Vagina (tissue), 2 donors: Measurements from ENCODE around the gene CLEC16A. TPM values are rescaled to one million over a fixed set of nuclear protein-coding genes. Genes with fewer than 3 reads are reported as not detected.
A peak's percentile ranks its signal among the peaks of the same experiment; 100 is the strongest.

ENCODE experiments used
- DNase-seq, 2 donors: peaks; one replicate each; pipeline ENCODE4 v3.0.0-alpha.2; 2017; ENCODE audit errors: extremely low spot score in 2 of 2
- H3K27ac ChIP-seq: fragments of 200-600 bp; sonication (generic); one replicate; pipeline ENCODE4 v1.5.1; 2019
- H3K27me3 ChIP-seq: fragments of 200-600 bp; sonication (generic); one replicate; pipeline ENCODE4 v1.5.1; 2019
- H3K36me3 ChIP-seq, 2 donors: fragments of 200-600 bp; sonication (generic); one replicate each; pipeline ENCODE4 v1.5.1; 2017 to 2019
- H3K4me1 ChIP-seq: fragments of 200-600 bp; sonication (generic); one replicate; pipeline ENCODE4 v1.5.1; 2019
- H3K4me3 ChIP-seq, 2 donors: fragments of 200-600 bp; sonication (generic); 1 replicate in 1 of 2; 2 replicates in 1 of 2; pipeline ENCODE4 v1.5.1; 2016 to 2019
- H3K9me3 ChIP-seq: fragments of 200-600 bp; sonication (generic); one replicate; pipeline ENCODE4 v1.5.1; 2019
- CTCF ChIP-seq, 3 experiments: fragments of 450-650 bp in 2 of 3; fragments of 200-600 bp in 1 of 3; sonication (generic) in 1 of 3; IDR thresholded peaks; one replicate each; pipeline ENCODE4 v1.5.1; 2017 to 2019; ENCODE audit warnings: antibody characterized with exemption in 3 of 3, mild to moderate bottlenecking in 2 of 3, moderate library complexity in 2 of 3
- POLR2A ChIP-seq, 2 donors: fragments of 450-650 bp; IDR thresholded peaks; one replicate each; pipeline ENCODE4 v1.6.1; 2017; ENCODE audit warnings: antibody characterized with exemption in 2 of 2, mild to moderate bottlenecking in 2 of 2, moderate library complexity in 2 of 2
- POLR2AphosphoS5 ChIP-seq, 2 donors: sonication (generic); formaldehyde crosslinking; IDR thresholded peaks; one replicate each; pipeline ENCODE4 v1.9.0; 2017; ENCODE audit warnings: antibody characterized with exemption in 2 of 2, mild to moderate bottlenecking in 2 of 2, low read depth in 1 of 2; ENCODE audit not compliant: insufficient read depth in 1 of 2
- intact Hi-C: fragments of 100-400 bp; cut with DNase I; formaldehyde crosslinking; loops from one replicate; pipeline ENCODE4 v1.15.1; 2023
- total RNA-seq: library from RNA; depleted of rRNA; stranded (reverse); fragments of >200 nt; gene quantifications from one replicate; pipeline ENCODE4 v1.2.3, GENCODE V29; 2016

The CLEC16A gene
- total RNA-seq, 1 donor from 2014 or later: 21.6 TPM

- no peaks in the 10 kb centered on the region for H3K9me3 ChIP-seq
- intact Hi-C loops: loop anchor here (10.0 kb wide), 1 partner anchor 134 kb away; no protein-coding TSS in a partner anchor
- TF ChIP-seq POLR2A (IDR thresholded peaks at IDR 0.05) (no peak), CTCF (IDR thresholded peaks at IDR 0.05) (no peak), POLR2AphosphoS5 (IDR thresholded peaks at IDR 0.05; ENCODE audit: insufficient read depth in 1 of 2, low read depth in 1 of 2) (no peak)
- no peaks in the 10 kb centered on the region for H3K27me3 ChIP-seq
- no peak overlapping the region for H3K4me3 ChIP-seq
- DNase-seq: no peak
- peaks cover 34% of the 10 kb centered on the region for H3K4me1 ChIP-seq
- H3K27ac ChIP-seq: peak overlapping the region; percentile 0
- H3K36me3 ChIP-seq: no peaks in the 10 kb centered on the region
Observed at GRCh38 chr16:11108466-11108805, 164.1 kb downstream of the CLEC16A start.

GRCh38 chr16:11109566-11109965 lies 165.2 kb downstream of the CLEC16A start:
- intact Hi-C loops: loop anchor here (10.0 kb wide), 1 partner anchor 135 kb away; no protein-coding TSS in a partner anchor
- peak overlapping the region; percentile 73 for H3K27ac ChIP-seq

GRCh38 chr16:11111150-11111549 lies 166.8 kb downstream of the CLEC16A start:
- DNase-seq: no peak
- TF ChIP-seq POLR2AphosphoS5 (IDR thresholded peaks at IDR 0.05; ENCODE audit: insufficient read depth in 1 of 2, low read depth in 1 of 2) (no peak), POLR2A (IDR thresholded peaks at IDR 0.05) (no peak), CTCF (IDR thresholded peaks at IDR 0.05) (no peak)
- Histone ChIP-seq H3K4me1 (peaks cover 22% of the 10 kb centered on the region), H3K4me3 (no peak overlapping the region), H3K27ac (no peak overlapping the region), H3K27me3 (no peaks in the 10 kb centered on the region), H3K9me3 (no peaks in the 10 kb centered on the region), H3K36me3 (no peaks in the 10 kb centered on the region)
- intact Hi-C loops: no loop called here

More at GRCh38 chr16:11109566-11109965, 165.2 kb downstream of the CLEC16A start:
- Histone ChIP-seq H3K27me3 (no peaks in the 10 kb centered on the region), H3K4me1 (peaks cover 29% of the 10 kb centered on the region), H3K4me3 (no peak overlapping the region), H3K36me3 (no peaks in the 10 kb centered on the region), H3K9me3 (no peaks in the 10 kb centered on the region)
- TF ChIP-seq POLR2AphosphoS5 (IDR thresholded peaks at IDR 0.05; ENCODE audit: insufficient read depth in 1 of 2, low read depth in 1 of 2) (peak in 1 of 2 donors; percentile 29), CTCF (IDR thresholded peaks at IDR 0.05) (no peak), POLR2A (IDR thresholded peaks at IDR 0.05) (no peak)
- no peak for DNase-seq

GRCh38 chr16:11111856-11112634 lies 167.7 kb downstream of the CLEC16A start:
- peaks cover 22% of the 10 kb centered on the region for H3K4me1 ChIP-seq
- no peaks in the 10 kb centered on the region for H3K36me3 ChIP-seq
- no peak overlapping the region for H3K4me3 ChIP-seq
- no peak for TF ChIP-seq POLR2A (IDR thresholded peaks at IDR 0.05)
- no peak for TF ChIP-seq CTCF (IDR thresholded peaks at IDR 0.05)
- TF ChIP-seq POLR2AphosphoS5 (IDR thresholded peaks at IDR 0.05; ENCODE audit: insufficient read depth in 1 of 2, low read depth in 1 of 2): no peak
- H3K9me3 ChIP-seq: no peaks in the 10 kb centered on the region
- intact Hi-C loops: no loop called here
- H3K27ac ChIP-seq: no peak overlapping the region
- DNase-seq: no peak
- H3K27me3 ChIP-seq: no peaks in the 10 kb centered on the region

GRCh38 chr16:11112723-11113348 lies 168.5 kb downstream of the CLEC16A start:
- intact Hi-C loops: no loop called here
- Histone ChIP-seq H3K9me3 (no peaks in the 10 kb centered on the region), H3K27me3 (no peaks in the 10 kb centered on the region), H3K4me3 (no peak overlapping the region), H3K27ac (no peak overlapping the region), H3K4me1 (peaks cover 22% of the 10 kb centered on the region), H3K36me3 (no peaks in the 10 kb centered on the region)
- TF ChIP-seq POLR2A (IDR thresholded peaks at IDR 0.05) (no peak), CTCF (IDR thresholded peaks at IDR 0.05) (no peak), POLR2AphosphoS5 (IDR thresholded peaks at IDR 0.05; ENCODE audit: insufficient read depth in 1 of 2, low read depth in 1 of 2) (no peak)
- no peak for DNase-seq
